ENCODE data around the gene POLR2J. TPM values are rescaled to one million over a fixed set of nuclear protein-coding genes. Genes with fewer than 3 reads are reported as not detected.

POLR2J gene
- total RNA-seq, 2 experiments from 2014 or later: 43.9 to 47.1 TPM

DNA sequence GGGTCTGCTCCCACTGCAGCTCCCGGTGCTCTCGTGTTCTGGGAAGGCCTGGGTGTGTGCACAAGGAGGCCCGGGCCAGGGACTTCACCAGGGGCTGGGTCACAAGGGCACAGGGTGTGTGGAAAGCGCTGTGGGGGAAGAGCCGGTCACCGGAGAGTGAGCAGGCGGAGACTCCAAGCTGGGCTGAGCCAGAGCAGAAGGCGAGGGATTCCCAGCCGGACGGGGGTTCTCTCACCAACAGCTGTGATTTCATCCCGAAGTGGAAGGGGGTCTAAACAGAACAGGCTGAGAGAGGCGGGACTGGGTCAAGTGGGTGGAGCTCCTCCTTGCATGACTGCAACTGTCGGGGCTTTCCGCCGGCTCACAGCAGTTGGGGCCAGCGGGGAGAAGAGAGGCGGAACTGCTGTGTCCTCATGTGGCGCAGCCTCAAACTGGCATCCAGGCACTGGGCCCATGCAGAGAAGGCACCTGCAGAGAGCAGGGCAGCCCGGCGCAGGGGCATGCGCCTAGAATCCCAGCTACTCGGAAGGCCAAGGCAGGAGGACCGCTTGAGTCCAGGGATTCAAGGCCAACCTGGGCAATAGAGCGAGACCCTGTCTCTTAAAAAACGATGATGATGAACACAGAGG lies 53.0 kb downstream of the POLR2J start:
- CTCF ChIA-PET: interaction anchor here (0.9 to 3.4 kb wide), 8 partner anchors 8 to 38 kb away, joined by 3 to 17 read pairs (median 3); partner anchors contain the start of genes ALKBH4 and LRWD1
- peak; percentile 93 for DNase-seq
- peaks cover 67% of the 10 kb centered on the region for H3K4me1 Mint-ChIP-seq (ENCODE audit: low read depth)
- peak overlapping the region; percentile 77 for H3K4me3 Mint-ChIP-seq
- peak overlapping the region; percentile 100 for H3K27ac Mint-ChIP-seq
- peaks cover 22% of the 10 kb centered on the region for H3K36me3 Mint-ChIP-seq (ENCODE audit: low read depth)
- no peaks in the 10 kb centered on the region for H3K27me3 Mint-ChIP-seq (ENCODE audit: low read depth)
- H3K9me3 Mint-ChIP-seq: no peaks in the 10 kb centered on the region
- intact Hi-C loops (cut with micrococcal nuclease): loop anchor here (1.0 kb wide), 2 partner anchors 10 to 29 kb away; partner anchors contain the start of gene PRKRIP1

- H3K27ac Mint-ChIP-seq: peak overlapping the region; percentile 100
- no peak overlapping the region for H3K4me3 Mint-ChIP-seq
- H3K9me3 Mint-ChIP-seq: no peaks in the 10 kb centered on the region
- no peak for DNase-seq
- no peaks in the 10 kb centered on the region for H3K27me3 Mint-ChIP-seq (ENCODE audit: low read depth)
- H3K36me3 Mint-ChIP-seq (ENCODE audit: low read depth): peaks cover 26% of the 10 kb centered on the region
- intact Hi-C loops (cut with micrococcal nuclease): no loop called here
- CTCF ChIA-PET: interaction anchor here (1.5 kb wide), 1 partner anchor 9 kb away, joined by 4 read pairs; no protein-coding TSS in a partner anchor
- peaks cover 68% of the 10 kb centered on the region for H3K4me1 Mint-ChIP-seq (ENCODE audit: low read depth)
Observed at GRCh38 chr7:102424787-102425218, 53.9 kb downstream of the POLR2J start.

GRCh38 chr7:102424129-102424551 lies 54.6 kb downstream of the POLR2J start:
- H3K4me1 Mint-ChIP-seq (ENCODE audit: low read depth): peaks cover 67% of the 10 kb centered on the region
- H3K4me3 Mint-ChIP-seq: no peak overlapping the region
- H3K9me3 Mint-ChIP-seq: no peaks in the 10 kb centered on the region
- intact Hi-C loops (cut with micrococcal nuclease): no loop called here
- CTCF ChIA-PET: interaction anchor here (1.5 kb wide), 1 partner anchor 8 kb away, joined by 4 read pairs; no protein-coding TSS in a partner anchor
- H3K27me3 Mint-ChIP-seq (ENCODE audit: low read depth): no peaks in the 10 kb centered on the region
- peaks cover 24% of the 10 kb centered on the region for H3K36me3 Mint-ChIP-seq (ENCODE audit: low read depth)
- no peak for DNase-seq
- no peak overlapping the region for H3K27ac Mint-ChIP-seq

Small RNAs within 50 kb of the gene (microRNA-seq; reads per million reads assigned to microRNA genes)
- gene MIR4467 (ENCODE audit: borderline microRNAs expressed, borderline replicate concordance) (8.8 reads per million, percentile 16 among the genes with 10 or more reads in this experiment), gene MIR5090 (ENCODE audit: borderline microRNAs expressed, borderline replicate concordance) (5.5 reads per million, percentile 3 among the genes with 10 or more reads in this experiment)

Other genes starting within 250 kb of the POLR2J start
- gene SH2B2, start 192.1 kb downstream of the POLR2J start, total RNA-seq: 1 to 10 TPM; 1.4 TPM
- not detected for gene SPDYE6, start 122.5 kb downstream of the POLR2J start, total RNA-seq
- gene PRKRIP1, start 82.6 kb downstream of the POLR2J start, total RNA-seq: 10 to 100 TPM; 17.8 to 18.5 TPM
- gene ORAI2, start 45.3 kb downstream of the POLR2J start, total RNA-seq: 10 to 100 TPM; 15.4 to 16.4 TPM
- 1 to 10 TPM; 5.7 to 6.4 TPM for gene ALKBH4, start 14.1 kb downstream of the POLR2J start, total RNA-seq
- 10 to 100 TPM in 1 of 2 experiments, 1 to 10 TPM in 1; 9.4 to 11.0 TPM for gene LRWD1, start 13.9 kb downstream of the POLR2J start, total RNA-seq
- 10 to 100 TPM; 16.2 to 17.4 TPM for gene RASA4B, start 38.9 kb upstream of the POLR2J start, total RNA-seq
- 1 to 10 TPM; 5.5 to 8.2 TPM for gene UPK3BL2, start 64.8 kb upstream of the POLR2J start, total RNA-seq
- not detected for gene SPDYE2, start 72.3 kb upstream of the POLR2J start, total RNA-seq
- gene POLR2J3, start 93.7 kb upstream of the POLR2J start, total RNA-seq: 10 to 100 TPM; 15.3 to 15.5 TPM
- gene RASA4, start 137.8 kb upstream of the POLR2J start, total RNA-seq: 10 to 100 TPM; 40.0 to 43.4 TPM
- 1 to 10 TPM; 9.6 to 9.7 TPM for gene UPK3BL1, start 163.9 kb upstream of the POLR2J start, total RNA-seq
- under 1 TPM in 1 of 2 experiments, not detected in 1; 0.19 TPM for gene SPDYE2B, start 171.4 kb upstream of the POLR2J start, total RNA-seq
- 1 to 10 TPM; 4.8 to 5.6 TPM for gene POLR2J2, start 192.7 kb upstream of the POLR2J start, total RNA-seq